HG03196 (cell line): Measurements from ENCODE around the gene DLX2.
"Not testable (repeated sequence)": the region's sequence is repeated elsewhere in the genome, so short reads cannot be mapped to it uniquely, and the experiment has no call there.

Source experiments
- ATAC-seq: cut with Tn5 transposase; IDR thresholded peaks from one replicate; pipeline ENCODE4 v1.9.1; 2021; ENCODE audit not compliant: unreplicated experiment

The DLX2 gene

GRCh38 chr2:172102391-172103359 is at the start of gene DLX2:
Gene DLX2, minus strand, starts transcription at chr2:172102900. Its CDS starts 362 bp downstream, at chr2:172102538.
- peak; percentile 54 for ATAC-seq

- no peak for ATAC-seq
These were observed 45.4 kb upstream of the DLX2 start for GRCh38 chr2:172147944-172148650.

- ATAC-seq = no peak
These were observed 41.1 kb upstream of the DLX2 start for GRCh38 chr2:172143817-172144216.

GRCh38 chr2:172138727-172139126 is 36.0 kb upstream of the DLX2 start:
- ATAC-seq = not testable (repeated sequence)

- ATAC-seq = no peak
These were observed 35.2 kb upstream of the DLX2 start for GRCh38 chr2:172137943-172138342.

- no peak for ATAC-seq
These were observed 34.4 kb upstream of the DLX2 start for GRCh38 chr2:172137109-172137508.

- no peak for ATAC-seq
These were observed 32.7 kb upstream of the DLX2 start for GRCh38 chr2:172135446-172135845.

- ATAC-seq = no peak
These were observed 31.6 kb upstream of the DLX2 start for GRCh38 chr2:172134270-172134669.

GRCh38 chr2:172131713-172132555 is 29.2 kb upstream of the DLX2 start:
- ATAC-seq = no peak

- no peak for ATAC-seq
These were observed 26.7 kb upstream of the DLX2 start for GRCh38 chr2:172129404-172129803.

- no peak for ATAC-seq
These were observed 25.8 kb upstream of the DLX2 start for GRCh38 chr2:172128484-172128883.

GRCh38 chr2:172120118-172120517 is 17.4 kb upstream of the DLX2 start:
- ATAC-seq = no peak

GRCh38 chr2:172119089-172119488 is 16.4 kb upstream of the DLX2 start:
- no peak for ATAC-seq

- ATAC-seq = no peak
These were observed 13.4 kb upstream of the DLX2 start for GRCh38 chr2:172116107-172116506.

GRCh38 chr2:172114579-172114978 is 11.9 kb upstream of the DLX2 start:
- ATAC-seq = no peak

GRCh38 chr2:172114176-172114575 is 11.5 kb upstream of the DLX2 start:
- not testable (repeated sequence) for ATAC-seq

- no peak for ATAC-seq
These were observed 10.9 kb upstream of the DLX2 start for GRCh38 chr2:172113617-172114016.

- no peak for ATAC-seq
These were observed 7.5 kb upstream of the DLX2 start for GRCh38 chr2:172109988-172110811.

- no peak for ATAC-seq
These were observed 6.7 kb upstream of the DLX2 start for GRCh38 chr2:172109256-172109987.

GRCh38 chr2:172108587-172108930 is 5.9 kb upstream of the DLX2 start:
- no peak for ATAC-seq
